ENCODE data around the gene COL20A1. TPM values are rescaled to one million over a fixed set of nuclear protein-coding genes. Genes with fewer than 3 reads are reported as not detected.

COL20A1 gene
- total RNA-seq, 1 donor from 2014 or later: not detected

DNA sequence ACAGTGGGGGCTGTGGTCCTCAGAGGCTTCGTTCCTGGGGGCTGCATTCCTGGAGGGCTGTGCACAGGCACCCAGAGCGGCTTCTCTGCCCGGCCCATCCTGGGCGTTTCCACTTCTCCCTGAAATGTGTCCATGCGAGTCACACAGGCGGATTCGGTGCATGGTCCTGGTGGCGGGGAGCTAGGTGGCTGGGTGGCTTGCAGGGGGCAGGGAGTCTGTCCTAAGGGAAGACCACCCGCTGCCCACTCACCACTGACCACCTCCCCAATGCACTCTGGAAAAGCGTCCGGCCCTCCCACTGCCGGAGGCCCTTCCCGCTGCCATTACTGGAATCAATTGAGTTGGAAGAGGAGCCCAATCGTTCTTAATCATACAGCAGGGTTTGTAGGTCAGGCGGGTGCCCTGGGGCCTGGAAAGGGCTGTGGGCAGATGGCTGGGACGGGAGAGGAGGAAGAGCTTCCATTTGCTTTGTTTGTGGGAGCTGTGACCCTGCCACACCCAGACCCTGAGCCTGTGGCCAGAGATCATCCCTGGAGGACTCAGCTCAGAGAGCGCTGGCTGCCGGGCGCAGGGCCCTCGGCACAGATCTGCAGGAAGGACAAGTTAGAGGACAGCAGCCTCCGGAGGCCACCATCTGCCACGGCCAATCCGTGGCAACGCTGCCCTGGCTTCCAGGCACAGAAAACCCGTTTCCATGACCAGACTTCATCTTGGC, 61.8 kb downstream of the COL20A1 start:
- DNase-seq (no peak), ATAC-seq (no peak)
- H3K36me3 ChIP-seq: no peaks in the 10 kb centered on the region
- no peak overlapping the region for H3K4me3 ChIP-seq
- peaks cover 23% of the 10 kb centered on the region for H3K27me3 ChIP-seq
- TF ChIP-seq, protein P1, sequence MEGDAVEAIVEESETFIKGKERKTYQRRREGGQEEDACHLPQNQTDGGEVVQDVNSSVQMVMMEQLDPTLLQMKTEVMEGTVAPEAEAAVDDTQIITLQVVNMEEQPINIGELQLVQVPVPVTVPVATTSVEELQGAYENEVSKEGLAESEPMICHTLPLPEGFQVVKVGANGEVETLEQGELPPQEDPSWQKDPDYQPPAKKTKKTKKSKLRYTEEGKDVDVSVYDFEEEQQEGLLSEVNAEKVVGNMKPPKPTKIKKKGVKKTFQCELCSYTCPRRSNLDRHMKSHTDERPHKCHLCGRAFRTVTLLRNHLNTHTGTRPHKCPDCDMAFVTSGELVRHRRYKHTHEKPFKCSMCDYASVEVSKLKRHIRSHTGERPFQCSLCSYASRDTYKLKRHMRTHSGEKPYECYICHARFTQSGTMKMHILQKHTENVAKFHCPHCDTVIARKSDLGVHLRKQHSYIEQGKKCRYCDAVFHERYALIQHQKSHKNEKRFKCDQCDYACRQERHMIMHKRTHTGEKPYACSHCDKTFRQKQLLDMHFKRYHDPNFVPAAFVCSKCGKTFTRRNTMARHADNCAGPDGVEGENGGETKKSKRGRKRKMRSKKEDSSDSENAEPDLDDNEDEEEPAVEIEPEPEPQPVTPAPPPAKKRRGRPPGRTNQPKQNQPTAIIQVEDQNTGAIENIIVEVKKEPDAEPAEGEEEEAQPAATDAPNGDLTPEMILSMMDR (IDR thresholded peaks at IDR 0.05): no peak
- no peaks in the 10 kb centered on the region for H3K9me3 ChIP-seq
- no peaks in the 10 kb centered on the region for H3K4me1 ChIP-seq
- intact Hi-C loops (cut with DNase I): no loop called here
- no peak overlapping the region for H3K27ac ChIP-seq

DNA sequence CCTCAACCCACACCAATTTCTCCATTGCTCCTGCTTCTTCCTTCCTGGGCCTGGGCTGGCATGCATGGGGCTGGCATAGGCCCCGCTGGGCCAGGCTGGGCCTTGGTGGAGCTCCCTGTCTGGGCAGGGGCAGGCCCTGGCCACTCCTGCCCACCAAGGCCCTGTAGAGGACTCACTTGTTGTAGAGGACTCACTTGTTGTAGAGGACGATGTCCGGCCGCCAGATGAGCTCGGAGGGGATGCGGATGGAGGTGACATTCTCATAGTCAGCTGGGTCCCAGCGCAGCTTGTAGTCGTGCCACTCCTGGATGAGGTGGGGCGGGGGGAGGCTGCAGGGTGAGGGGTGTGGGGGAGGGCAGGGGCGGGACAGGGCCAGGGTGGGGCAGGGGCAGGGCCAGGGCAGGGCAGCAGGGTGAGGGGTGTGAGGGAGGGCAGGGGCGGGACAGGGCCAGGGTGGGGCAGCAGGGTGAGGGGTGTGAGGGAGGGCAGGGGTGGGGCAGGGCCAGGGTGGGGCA, 62.9 kb downstream of the COL20A1 start:
- DNase-seq: no peak

DNA sequence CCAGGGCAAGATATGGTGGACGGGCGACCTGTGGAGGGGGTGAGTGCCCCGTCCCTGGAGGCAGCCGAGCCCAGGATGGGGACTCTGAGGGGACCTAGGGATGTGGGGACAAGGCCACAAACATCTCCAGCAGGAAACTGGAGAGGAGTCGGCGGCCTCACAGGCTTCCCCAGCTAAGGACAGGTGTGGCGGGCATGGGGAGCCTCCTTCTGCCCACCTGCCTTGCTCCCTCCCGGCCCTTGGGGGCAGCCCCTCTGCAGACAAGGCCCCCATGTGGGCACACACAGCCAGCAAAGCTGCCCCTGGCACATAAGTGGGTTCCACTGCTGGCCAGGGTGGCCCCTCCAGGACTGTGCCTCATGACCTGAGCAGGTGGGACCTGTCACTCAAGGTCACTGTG, 63.5 kb downstream of the COL20A1 start:
- ATAC-seq (no peak), DNase-seq (no peak)
- intact Hi-C loops (cut with DNase I): no loop called here

More for the DNA sequence above, 62.9 kb downstream of the COL20A1 start:
- Histone ChIP-seq H3K27ac (no peak overlapping the region), H3K27me3 (peaks cover 33% of the 10 kb centered on the region), H3K36me3 (no peaks in the 10 kb centered on the region), H3K4me1 (no peaks in the 10 kb centered on the region), H3K4me3 (no peak overlapping the region), H3K9me3 (no peaks in the 10 kb centered on the region)
- TF ChIP-seq, protein P1 (IDR thresholded peaks at IDR 0.05): no peak
- no peak for ATAC-seq
- intact Hi-C loops (cut with DNase I): no loop called here

DNA sequence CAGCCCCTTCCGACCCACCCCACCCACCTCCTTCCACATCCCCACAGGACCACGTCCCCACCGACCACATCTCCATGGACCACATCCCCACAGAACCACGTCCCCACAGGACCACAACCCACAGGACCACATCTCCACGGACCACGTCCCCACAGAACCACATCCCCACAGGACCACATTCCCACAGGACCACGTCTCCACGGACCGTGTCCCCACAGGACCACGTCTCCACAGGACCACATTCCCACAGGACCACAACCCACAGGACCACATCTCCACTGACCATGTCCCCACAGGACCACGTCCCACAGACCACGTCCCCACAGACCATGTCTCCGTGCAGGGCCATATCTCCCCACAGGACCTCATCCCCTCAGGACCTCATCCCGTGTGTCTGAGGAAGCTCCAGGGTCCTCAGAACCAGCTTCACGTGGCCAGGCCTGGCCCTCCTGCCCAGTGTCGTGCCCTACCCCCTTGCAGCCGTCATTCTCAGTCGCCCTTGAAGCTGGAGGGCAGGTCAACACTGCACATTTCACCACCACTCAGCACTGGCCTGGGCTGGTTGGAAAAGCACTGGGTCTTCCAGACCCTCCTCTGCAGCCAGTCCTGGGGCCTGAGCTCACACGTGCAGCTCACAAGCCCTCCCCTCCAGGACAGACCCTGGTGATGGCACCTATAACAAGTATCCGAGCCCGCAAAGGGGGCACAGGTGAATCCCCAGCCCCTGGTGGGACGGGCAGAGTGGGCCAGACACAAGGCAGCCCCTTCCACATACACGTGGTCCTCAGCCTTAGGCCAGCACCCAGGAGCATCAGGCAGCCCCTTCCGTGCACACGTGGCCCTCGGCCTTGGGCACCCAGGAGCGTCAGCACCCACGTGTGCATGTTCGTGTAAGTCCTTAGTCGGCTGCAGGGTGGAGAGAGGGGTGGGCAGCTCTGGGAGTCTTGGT, 64.2 kb downstream of the COL20A1 start:
- Histone ChIP-seq H3K36me3 (no peaks in the 10 kb centered on the region), H3K4me3 (no peak overlapping the region), H3K27ac (no peak overlapping the region), H3K4me1 (no peaks in the 10 kb centered on the region), H3K9me3 (no peaks in the 10 kb centered on the region), H3K27me3 (peaks cover 43% of the 10 kb centered on the region)
- TF ChIP-seq, protein P1 (IDR thresholded peaks at IDR 0.05): no peak
- ATAC-seq: no peak
- DNase-seq: no peak
- intact Hi-C loops (cut with DNase I): no loop called here

More for the DNA sequence above, 63.5 kb downstream of the COL20A1 start:
- Histone ChIP-seq H3K27ac (no peak overlapping the region), H3K27me3 (peaks cover 36% of the 10 kb centered on the region), H3K36me3 (no peaks in the 10 kb centered on the region), H3K9me3 (no peaks in the 10 kb centered on the region), H3K4me3 (no peak overlapping the region), H3K4me1 (no peaks in the 10 kb centered on the region)
- TF ChIP-seq, protein P1 (IDR thresholded peaks at IDR 0.05): no peak

DNA sequence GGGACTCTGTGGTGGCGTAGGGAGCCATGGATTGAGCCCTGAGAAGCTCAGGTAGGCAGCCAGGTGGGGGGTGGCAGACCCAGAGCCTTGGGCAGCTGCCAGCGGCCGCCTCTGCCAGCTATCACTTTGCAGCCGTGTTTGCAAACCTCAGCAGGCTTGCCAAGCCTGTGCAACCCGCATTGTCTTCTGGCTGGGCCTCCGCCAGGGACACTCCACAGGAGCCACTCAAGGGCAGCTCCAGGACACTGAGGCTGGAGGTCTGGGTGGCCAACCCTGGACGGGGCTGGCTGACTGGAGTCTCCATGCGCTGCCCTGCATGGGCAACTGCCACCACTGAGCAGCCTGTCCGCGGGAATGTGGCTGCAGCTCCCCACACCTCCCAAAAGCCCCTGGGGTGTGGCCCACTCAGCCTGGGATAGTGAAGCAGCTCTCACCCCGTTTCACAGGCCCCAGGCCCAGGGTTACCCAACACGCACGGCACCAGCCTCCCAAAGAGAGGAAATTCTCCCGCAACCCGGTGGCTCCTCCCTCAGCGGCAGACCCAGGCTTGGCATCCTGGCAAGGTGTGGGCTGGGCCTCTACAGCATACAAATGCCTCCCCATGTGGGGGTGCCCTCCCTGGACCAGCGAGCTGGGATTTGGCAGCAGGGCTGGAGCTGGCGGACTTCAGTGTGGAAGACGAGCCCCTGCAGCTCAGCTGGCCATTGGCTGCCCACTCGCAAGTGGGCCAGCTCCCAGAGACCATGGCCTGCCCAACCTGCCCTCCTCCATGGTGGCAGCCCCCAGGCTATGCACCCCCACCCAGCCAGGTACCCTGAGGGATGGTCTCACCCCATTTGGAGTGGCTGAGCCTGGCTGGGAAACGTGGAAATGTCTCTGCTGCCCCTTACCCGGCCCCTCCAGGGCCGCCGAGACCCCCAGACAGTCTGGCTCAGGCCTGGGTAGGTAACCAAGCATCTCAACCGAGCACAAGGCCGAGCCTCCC, 65.2 kb downstream of the COL20A1 start:
- intact Hi-C loops (cut with DNase I): no loop called here
- DNase-seq: no peak
- H3K27me3 ChIP-seq: peaks cover 53% of the 10 kb centered on the region

More for the DNA sequence above, 65.2 kb downstream of the COL20A1 start:
- TF ChIP-seq, protein P1 (IDR thresholded peaks at IDR 0.05): no peak
- no peak for ATAC-seq
- Histone ChIP-seq H3K27ac (no peak overlapping the region), H3K36me3 (no peaks in the 10 kb centered on the region), H3K9me3 (no peaks in the 10 kb centered on the region), H3K4me3 (no peak overlapping the region), H3K4me1 (no peaks in the 10 kb centered on the region)
